HepG2 (cell line): ENCODE measurements around the gene RBM8A. TPM values are rescaled to one million over a fixed set of nuclear protein-coding genes. Genes with fewer than 3 reads are reported as not detected.

Experiments
- CENPT ChIP-seq: sonication (generic); formaldehyde crosslinking; IDR thresholded peaks from 2 replicates; pipeline ENCODE4 v1.8.0; 2022; ENCODE audit warnings: low read depth, mild to moderate bottlenecking, moderate library complexity, missing genetic modification reagents
- HNRNPLL ChIP-seq: fragments of 200-400 bp; formaldehyde crosslinking; IDR thresholded peaks from 2 replicates; pipeline ENCODE4 v1.6.1; 2017; ENCODE audit warnings: mild to moderate bottlenecking, low read depth, low read length; ENCODE audit not compliant: poor library complexity, severe bottlenecking
- KLF16 ChIP-seq, 2 experiments: sonication (generic) in 1 of 2; formaldehyde crosslinking in 1 of 2; IDR thresholded peaks; 2 replicates each; pipeline versions ENCODE4 v1.6.1 to v1.8.0; 2016 to 2023; ENCODE audit warnings: missing genetic modification reagents in 2 of 2, missing compliant biosample characterization in 1 of 2
- MATR3 ChIP-seq: sonication (generic); formaldehyde crosslinking; IDR thresholded peaks from 2 replicates; pipeline ENCODE4 v1.4.0; 2020; ENCODE audit warnings: missing genetic modification reagents
- THAP9 ChIP-seq: sonication (generic); formaldehyde crosslinking; IDR thresholded peaks from 2 replicates; pipeline ENCODE4; 2020; ENCODE audit warnings: missing genetic modification reagents, mild to moderate bottlenecking, borderline replicate concordance
- ZMYM4 ChIP-seq: sonication (generic); formaldehyde crosslinking; IDR thresholded peaks from 2 replicates; pipeline ENCODE4 v1.8.1; 2023; ENCODE audit warnings: mild to moderate bottlenecking, missing genetic modification reagents
- ZNF484 ChIP-seq: sonication (generic); formaldehyde crosslinking; IDR thresholded peaks from 2 replicates; pipeline ENCODE4 v1.5.1; 2020; ENCODE audit warnings: mild to moderate bottlenecking, low read depth, missing genetic modification reagents, borderline replicate concordance
- ZNF530 ChIP-seq: sonication (generic); formaldehyde crosslinking; IDR thresholded peaks from 2 replicates; pipeline ENCODE4 v1.5.0; 2020; ENCODE audit warnings: low read depth, mild to moderate bottlenecking, missing genetic modification reagents
- ZNF780A ChIP-seq: sonication (generic); formaldehyde crosslinking; IDR thresholded peaks from 2 replicates; pipeline ENCODE4 v1.8.0; 2022; ENCODE audit warnings: mild to moderate bottlenecking, missing genetic modification reagents, moderate library complexity
- polyA plus RNA-seq, 8 experiments: library from polyadenylated mRNA; depleted of rRNA in 3 of 8; stranded (reverse) in 7 of 8; unstranded in 1 of 8; fragments of >200 nt; fragmentation: Illumina TruSeq in 4 of 8; extraction: Trizol in 4 of 8; gene quantifications; 2 replicates each; pipeline versions ENCODE4 v1.2.1 to v1.2.3, GENCODE V29; 2011 to 2016; ENCODE audit warnings: low read depth in 4 of 8, missing spikeins in 1 of 8, mixed read lengths in 1 of 8; ENCODE audit not compliant: insufficient read depth in 1 of 8
- total RNA-seq, 5 experiments: library from RNA; depleted of rRNA; stranded (reverse); fragments of >200 nt; fragmentation: Illumina TruSeq; extraction: Trizol; gene quantifications; 2 replicates each; pipeline ENCODE4 v1.2.3, GENCODE V29; 2016; ENCODE audit warnings: low read depth in 1 of 5
- TF ChIP-seq, protein P1 (sequence below), 2 experiments: sonication (generic) in 1 of 2; formaldehyde crosslinking in 1 of 2; IDR thresholded peaks; 2 replicates each; pipeline versions ENCODE4 v1.6.1 to v1.9.0; 2014 to 2022; ENCODE audit warnings: antibody characterized with exemption in 1 of 2, borderline replicate concordance in 1 of 2, inconsistent platforms in 1 of 2, low read depth in 1 of 2, missing genetic modification reagents in 1 of 2
- TF ChIP-seq, protein P2 (sequence below): sonication (generic); formaldehyde crosslinking; IDR thresholded peaks from 2 replicates; pipeline ENCODE4 v1.9.0; 2021; ENCODE audit warnings: missing genetic modification reagents, borderline replicate concordance
- TF ChIP-seq, protein P3 (sequence below): sonication (generic); formaldehyde crosslinking; IDR thresholded peaks from 2 replicates; pipeline ENCODE4 v1.4.0; 2020; ENCODE audit warnings: mild to moderate bottlenecking, missing genetic modification reagents

Gene RBM8A
- total and polyA plus RNA-seq, 2 of the 13 experiments (the other 11 are each of a cell fraction or from before 2014, with no cell fraction given) = 106 to 162 TPM

- TF ChIP-seq, protein P1, sequence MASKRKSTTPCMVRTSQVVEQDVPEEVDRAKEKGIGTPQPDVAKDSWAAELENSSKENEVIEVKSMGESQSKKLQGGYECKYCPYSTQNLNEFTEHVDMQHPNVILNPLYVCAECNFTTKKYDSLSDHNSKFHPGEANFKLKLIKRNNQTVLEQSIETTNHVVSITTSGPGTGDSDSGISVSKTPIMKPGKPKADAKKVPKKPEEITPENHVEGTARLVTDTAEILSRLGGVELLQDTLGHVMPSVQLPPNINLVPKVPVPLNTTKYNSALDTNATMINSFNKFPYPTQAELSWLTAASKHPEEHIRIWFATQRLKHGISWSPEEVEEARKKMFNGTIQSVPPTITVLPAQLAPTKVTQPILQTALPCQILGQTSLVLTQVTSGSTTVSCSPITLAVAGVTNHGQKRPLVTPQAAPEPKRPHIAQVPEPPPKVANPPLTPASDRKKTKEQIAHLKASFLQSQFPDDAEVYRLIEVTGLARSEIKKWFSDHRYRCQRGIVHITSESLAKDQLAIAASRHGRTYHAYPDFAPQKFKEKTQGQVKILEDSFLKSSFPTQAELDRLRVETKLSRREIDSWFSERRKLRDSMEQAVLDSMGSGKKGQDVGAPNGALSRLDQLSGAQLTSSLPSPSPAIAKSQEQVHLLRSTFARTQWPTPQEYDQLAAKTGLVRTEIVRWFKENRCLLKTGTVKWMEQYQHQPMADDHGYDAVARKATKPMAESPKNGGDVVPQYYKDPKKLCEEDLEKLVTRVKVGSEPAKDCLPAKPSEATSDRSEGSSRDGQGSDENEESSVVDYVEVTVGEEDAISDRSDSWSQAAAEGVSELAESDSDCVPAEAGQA (IDR thresholded peaks at IDR 0.05; ENCODE audit: low read depth) = no peak
- TF ChIP-seq, protein P1 (CRISPR knock-in tag; IDR thresholded peaks at IDR 0.05; ENCODE audit: borderline replicate concordance) = no peak
- TF ChIP-seq MATR3 (no peak), ZNF780A (CRISPR knock-in tag) (no peak), KLF16 (CRISPR knock-in tag; IDR thresholded peaks at IDR 0.05) (0 out of 4 replicates have a peak, but pooled peaks of 1 of the 2 experiments have one; percentile 13), ZNF530 (CRISPR knock-in tag) (no peak), THAP9 (CRISPR knock-in tag) (peak; percentile 48; the same call in 1 of the 2 replicates), HNRNPLL (peak; percentile 92), ZMYM4 (no peak), CENPT (CRISPR knock-in tag) (no peak), ZNF484 (no peak)
- TF ChIP-seq, protein P2, sequence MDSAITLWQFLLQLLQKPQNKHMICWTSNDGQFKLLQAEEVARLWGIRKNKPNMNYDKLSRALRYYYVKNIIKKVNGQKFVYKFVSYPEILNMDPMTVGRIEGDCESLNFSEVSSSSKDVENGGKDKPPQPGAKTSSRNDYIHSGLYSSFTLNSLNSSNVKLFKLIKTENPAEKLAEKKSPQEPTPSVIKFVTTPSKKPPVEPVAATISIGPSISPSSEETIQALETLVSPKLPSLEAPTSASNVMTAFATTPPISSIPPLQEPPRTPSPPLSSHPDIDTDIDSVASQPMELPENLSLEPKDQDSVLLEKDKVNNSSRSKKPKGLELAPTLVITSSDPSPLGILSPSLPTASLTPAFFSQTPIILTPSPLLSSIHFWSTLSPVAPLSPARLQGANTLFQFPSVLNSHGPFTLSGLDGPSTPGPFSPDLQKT (CRISPR knock-in tag) = no peak
- TF ChIP-seq, protein P3, sequence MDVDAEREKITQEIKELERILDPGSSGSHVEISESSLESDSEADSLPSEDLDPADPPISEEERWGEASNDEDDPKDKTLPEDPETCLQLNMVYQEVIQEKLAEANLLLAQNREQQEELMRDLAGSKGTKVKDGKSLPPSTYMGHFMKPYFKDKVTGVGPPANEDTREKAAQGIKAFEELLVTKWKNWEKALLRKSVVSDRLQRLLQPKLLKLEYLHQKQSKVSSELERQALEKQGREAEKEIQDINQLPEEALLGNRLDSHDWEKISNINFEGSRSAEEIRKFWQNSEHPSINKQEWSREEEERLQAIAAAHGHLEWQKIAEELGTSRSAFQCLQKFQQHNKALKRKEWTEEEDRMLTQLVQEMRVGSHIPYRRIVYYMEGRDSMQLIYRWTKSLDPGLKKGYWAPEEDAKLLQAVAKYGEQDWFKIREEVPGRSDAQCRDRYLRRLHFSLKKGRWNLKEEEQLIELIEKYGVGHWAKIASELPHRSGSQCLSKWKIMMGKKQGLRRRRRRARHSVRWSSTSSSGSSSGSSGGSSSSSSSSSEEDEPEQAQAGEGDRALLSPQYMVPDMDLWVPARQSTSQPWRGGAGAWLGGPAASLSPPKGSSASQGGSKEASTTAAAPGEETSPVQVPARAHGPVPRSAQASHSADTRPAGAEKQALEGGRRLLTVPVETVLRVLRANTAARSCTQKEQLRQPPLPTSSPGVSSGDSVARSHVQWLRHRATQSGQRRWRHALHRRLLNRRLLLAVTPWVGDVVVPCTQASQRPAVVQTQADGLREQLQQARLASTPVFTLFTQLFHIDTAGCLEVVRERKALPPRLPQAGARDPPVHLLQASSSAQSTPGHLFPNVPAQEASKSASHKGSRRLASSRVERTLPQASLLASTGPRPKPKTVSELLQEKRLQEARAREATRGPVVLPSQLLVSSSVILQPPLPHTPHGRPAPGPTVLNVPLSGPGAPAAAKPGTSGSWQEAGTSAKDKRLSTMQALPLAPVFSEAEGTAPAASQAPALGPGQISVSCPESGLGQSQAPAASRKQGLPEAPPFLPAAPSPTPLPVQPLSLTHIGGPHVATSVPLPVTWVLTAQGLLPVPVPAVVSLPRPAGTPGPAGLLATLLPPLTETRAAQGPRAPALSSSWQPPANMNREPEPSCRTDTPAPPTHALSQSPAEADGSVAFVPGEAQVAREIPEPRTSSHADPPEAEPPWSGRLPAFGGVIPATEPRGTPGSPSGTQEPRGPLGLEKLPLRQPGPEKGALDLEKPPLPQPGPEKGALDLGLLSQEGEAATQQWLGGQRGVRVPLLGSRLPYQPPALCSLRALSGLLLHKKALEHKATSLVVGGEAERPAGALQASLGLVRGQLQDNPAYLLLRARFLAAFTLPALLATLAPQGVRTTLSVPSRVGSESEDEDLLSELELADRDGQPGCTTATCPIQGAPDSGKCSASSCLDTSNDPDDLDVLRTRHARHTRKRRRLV = no peak
These were observed 34.3 kb upstream of the RBM8A start (continued) for GRCh38 chr1:145961425-145962156.
